Astrocyte of the spinal cord (primary cell): ENCODE results near the gene MAX.

Experiments
- DNase-seq: peaks from one replicate; pipeline ENCODE4 v3.0.0; 2011; ENCODE audit warnings: low read depth, low spot score
- H3K4me3 ChIP-seq: 2 replicates; pipeline ENCODE4 v1.5.1; 2011; ENCODE audit warnings: low read depth, mild to moderate bottlenecking, low read length, moderate library complexity
- in situ Hi-C: cut with HindIII; loops from 2 replicates; pipeline ENCODE4 v1.10.0; 2017; ENCODE audit warnings: low sequenced_read_pairs
- TF ChIP-seq, protein P1 (sequence below): IDR thresholded peaks from 2 replicates; pipeline ENCODE4 v1.5.1; 2012; ENCODE audit warnings: low read depth, mild to moderate bottlenecking, low read length, inconsistent platforms

MAX gene

DNA sequence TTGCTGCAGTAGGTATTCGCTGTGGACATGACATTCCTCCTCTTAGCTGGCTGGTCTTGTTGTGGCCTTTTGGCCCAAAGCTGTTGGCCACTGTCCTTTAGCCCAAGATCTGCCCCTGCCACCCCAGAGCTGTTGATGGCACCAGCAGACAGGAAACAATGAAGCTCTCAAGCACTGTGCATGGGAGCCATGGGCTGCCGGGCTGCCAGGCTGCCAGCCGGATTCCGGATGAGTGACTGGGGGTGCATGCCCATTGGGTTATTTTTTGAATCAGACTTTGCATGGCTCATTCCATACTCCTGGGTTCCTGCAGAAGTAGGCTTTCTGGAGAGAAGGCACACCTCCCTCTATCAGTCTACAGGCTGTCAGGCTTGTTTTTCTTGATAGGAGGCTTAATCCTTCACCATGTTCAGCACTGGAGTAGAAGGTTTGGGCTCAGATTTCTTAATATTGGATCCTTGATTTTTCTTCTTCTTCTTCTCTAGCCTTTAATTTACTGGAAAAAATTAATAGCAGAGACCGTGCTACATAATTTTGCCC, 32.4 kb downstream of the MAX start:
- no peak for DNase-seq
- TF ChIP-seq, protein P1, sequence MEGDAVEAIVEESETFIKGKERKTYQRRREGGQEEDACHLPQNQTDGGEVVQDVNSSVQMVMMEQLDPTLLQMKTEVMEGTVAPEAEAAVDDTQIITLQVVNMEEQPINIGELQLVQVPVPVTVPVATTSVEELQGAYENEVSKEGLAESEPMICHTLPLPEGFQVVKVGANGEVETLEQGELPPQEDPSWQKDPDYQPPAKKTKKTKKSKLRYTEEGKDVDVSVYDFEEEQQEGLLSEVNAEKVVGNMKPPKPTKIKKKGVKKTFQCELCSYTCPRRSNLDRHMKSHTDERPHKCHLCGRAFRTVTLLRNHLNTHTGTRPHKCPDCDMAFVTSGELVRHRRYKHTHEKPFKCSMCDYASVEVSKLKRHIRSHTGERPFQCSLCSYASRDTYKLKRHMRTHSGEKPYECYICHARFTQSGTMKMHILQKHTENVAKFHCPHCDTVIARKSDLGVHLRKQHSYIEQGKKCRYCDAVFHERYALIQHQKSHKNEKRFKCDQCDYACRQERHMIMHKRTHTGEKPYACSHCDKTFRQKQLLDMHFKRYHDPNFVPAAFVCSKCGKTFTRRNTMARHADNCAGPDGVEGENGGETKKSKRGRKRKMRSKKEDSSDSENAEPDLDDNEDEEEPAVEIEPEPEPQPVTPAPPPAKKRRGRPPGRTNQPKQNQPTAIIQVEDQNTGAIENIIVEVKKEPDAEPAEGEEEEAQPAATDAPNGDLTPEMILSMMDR, result no peak
- in situ Hi-C loops, result no loop called here
- H3K4me3 ChIP-seq, result no peak overlapping the region

DNA sequence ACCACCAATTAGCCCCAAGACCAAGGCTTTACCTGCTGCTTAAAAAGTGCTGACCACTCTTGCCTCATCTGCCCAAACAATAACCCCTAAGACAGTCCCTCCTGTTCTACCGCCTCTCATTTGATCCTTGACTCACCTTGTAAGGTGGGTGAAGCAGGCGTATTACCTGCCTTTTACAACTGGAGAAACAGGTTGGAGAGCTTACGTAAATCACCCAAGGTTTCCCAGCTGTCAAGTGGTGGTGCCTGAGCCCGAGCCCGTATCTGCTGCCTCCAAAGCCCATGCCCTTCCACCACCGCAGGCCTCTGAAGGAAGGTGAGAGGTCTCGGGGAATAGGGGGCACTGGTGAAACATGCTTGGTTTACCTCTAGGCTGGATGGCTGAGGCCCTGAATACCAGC, 36.6 kb downstream of the MAX start:
- no peak overlapping the region for H3K4me3 ChIP-seq
- TF ChIP-seq, protein P1, result no peak
- DNase-seq, result no peak
- in situ Hi-C loops, result no loop called here

DNA sequence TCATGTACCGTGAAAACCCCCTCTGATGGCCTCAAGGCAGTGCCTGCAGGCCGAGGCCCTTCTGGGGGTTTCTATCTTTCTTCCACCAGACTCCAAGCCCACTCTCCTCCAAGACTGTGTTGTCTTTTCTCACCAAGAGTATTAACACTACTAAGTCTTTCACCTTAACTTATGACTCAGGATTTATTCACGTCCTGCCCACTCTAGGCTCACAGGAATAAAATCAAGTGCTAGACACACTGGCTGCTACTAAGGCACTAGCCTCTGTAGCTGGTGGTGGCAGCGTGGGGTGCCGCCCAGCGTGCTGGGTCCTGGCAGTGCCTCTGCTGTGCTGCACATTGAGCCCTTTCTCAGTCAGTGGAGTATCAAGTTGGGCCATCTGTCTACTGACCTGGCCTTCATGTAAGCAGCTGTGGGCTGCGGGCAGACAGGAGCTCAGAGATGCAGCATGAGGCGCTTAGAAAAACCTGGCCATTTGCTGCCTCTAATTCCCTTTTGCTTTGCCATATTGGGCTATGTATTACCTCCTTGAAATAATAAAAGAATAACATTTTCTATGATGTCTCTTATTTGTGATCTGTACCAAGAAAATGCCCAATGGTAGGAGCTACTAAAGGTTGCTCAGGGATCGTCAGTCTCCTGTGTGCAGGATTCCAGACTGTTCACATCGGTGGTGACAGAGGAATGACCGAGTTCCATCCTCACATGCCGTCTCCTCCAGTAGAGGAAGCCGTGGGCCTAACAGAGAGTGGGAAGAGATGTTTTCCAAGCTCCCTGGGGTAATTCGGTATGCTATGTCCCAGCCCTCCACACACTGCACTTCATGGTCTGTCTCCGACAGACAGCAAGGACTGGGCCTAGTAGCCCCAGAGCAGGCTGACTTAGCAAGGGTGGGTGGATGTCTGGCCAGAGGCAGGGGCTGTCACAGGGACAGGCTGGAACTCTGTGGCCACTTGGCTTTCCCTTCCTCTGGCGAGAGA, 39.9 kb downstream of the MAX start:
- peak; percentile 15 for DNase-seq
- in situ Hi-C loops, result no loop called here
- TF ChIP-seq, protein P1, result no peak
- no peak overlapping the region for H3K4me3 ChIP-seq

DNA sequence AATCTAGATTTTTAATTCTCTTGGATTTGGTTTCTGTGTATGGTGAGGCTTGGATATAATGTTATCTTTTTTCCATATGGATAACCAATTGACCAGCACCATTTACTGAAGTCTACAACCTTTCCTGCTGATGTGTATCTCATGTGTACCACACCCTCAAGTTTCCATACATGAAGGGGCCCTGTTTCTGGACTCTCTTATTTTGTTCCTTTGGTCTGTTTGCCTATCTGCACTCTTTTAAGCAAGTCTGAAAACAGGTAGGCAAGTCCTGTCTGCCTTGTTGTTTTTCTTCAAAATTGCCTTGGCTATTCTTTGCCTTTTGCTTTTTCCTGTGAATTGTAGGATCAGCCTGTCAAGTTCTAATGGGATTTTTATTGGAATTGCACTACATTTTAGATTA, 44.6 kb downstream of the MAX start:
- TF ChIP-seq, protein P1, result no peak
- DNase-seq, result no peak
- in situ Hi-C loops, result no loop called here
- H3K4me3 ChIP-seq, result no peak overlapping the region

DNA sequence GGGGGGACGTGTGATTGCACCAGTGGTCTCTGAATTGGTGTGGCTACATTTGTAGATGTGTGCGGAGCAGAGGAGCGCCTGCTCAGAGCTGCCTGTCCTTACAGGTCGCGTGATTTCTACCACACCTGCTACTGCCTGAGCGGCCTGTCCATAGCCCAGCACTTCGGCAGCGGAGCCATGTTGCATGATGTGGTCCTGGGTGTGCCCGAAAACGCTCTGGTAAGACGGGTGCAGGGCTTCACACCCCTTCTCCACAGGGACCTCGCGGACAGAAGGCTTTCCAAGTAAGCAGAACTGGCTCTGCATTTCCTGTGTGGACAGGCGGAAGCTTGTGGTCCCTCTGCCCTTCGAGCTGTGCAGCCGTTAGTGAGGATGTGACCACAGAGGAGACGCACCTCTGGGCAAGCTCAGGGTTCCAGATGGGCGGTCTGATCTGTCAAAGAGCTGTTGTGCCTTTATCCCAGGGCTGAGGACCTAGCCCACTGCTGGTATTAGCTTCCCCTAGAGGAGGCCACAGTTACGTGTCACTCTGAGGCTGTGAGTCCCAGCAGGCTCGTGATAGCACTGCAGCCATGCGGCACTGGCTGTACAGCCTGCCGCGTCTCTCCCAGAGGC, 47.7 kb downstream of the MAX start:
- no peak for DNase-seq
- no peak overlapping the region for H3K4me3 ChIP-seq
- in situ Hi-C loops, result no loop called here
- TF ChIP-seq, protein P1, result no peak

DNA sequence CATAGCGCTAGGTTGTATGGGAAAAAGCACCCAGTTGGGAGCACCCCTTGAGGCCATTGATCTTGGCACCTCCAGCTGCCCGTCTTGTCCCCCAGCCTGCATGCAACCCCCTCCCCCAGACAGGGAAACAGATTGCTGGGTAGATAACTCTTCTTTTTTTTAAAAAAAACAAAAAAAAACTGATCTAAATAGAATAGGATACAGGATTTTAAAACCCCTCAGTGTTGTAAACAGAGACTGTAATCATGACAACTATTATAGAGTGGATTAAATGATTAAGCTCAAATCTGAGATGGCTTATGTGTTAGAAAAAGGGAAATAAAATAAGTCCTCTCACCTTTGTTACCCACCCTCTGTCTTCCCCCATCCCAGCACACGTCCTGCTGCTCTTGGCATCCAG, 48.9 kb downstream of the MAX start:
- DNase-seq, result no peak
- no peak overlapping the region for H3K4me3 ChIP-seq
- in situ Hi-C loops, result no loop called here
- TF ChIP-seq, protein P1, result no peak
